ENCODE data around the gene RCAN3. TPM values are rescaled to one million over a fixed set of nuclear protein-coding genes. Genes with fewer than 3 reads are reported as not detected.
A peak's percentile ranks its signal among the peaks of the same experiment; 100 is the strongest.
"Not testable (repeated sequence)": the region's sequence is repeated elsewhere in the genome, so short reads cannot be mapped to it uniquely, and the experiment has no call there.

RCAN3 gene
- polyA plus RNA-seq, 3 donors, result 10.1 to 10.7 (median 10.2) TPM

- no peak for DNase-seq
Observed at GRCh38 chr1:24506691-24507381, 4.2 kb downstream of the RCAN3 start.

- DNase-seq, result no peak
Observed at GRCh38 chr1:24507405-24507804, 4.8 kb downstream of the RCAN3 start.

- no peak for DNase-seq
Observed at GRCh38 chr1:24508911-24509310, 6.3 kb downstream of the RCAN3 start.

- DNase-seq, result no peak
Observed at GRCh38 chr1:24513706-24514105, 11.1 kb downstream of the RCAN3 start.

GRCh38 chr1:24514946-24515345, 12.3 kb downstream of the RCAN3 start:
- no peak for DNase-seq

- DNase-seq, result not testable (repeated sequence)
Observed at GRCh38 chr1:24515671-24516209, 13.1 kb downstream of the RCAN3 start.

- no peak for DNase-seq
Observed at GRCh38 chr1:24516506-24516905, 13.9 kb downstream of the RCAN3 start.

GRCh38 chr1:24517898-24518297, 15.3 kb downstream of the RCAN3 start:
- DNase-seq, result no peak

- not testable (repeated sequence) for DNase-seq
Observed at GRCh38 chr1:24520282-24520681, 17.6 kb downstream of the RCAN3 start.

- DNase-seq, result no peak
Observed at GRCh38 chr1:24525606-24526005, 23.0 kb downstream of the RCAN3 start.

GRCh38 chr1:24526045-24526444, 23.4 kb downstream of the RCAN3 start:
- DNase-seq, result no peak

GRCh38 chr1:24526940-24527542, 24.4 kb downstream of the RCAN3 start:
- no peak for DNase-seq

- no peak for DNase-seq
Observed at GRCh38 chr1:24528744-24529143, 26.1 kb downstream of the RCAN3 start.

- not testable (repeated sequence) for DNase-seq
Observed at GRCh38 chr1:24529292-24529691, 26.7 kb downstream of the RCAN3 start.

GRCh38 chr1:24535021-24535424, 32.4 kb downstream of the RCAN3 start:
- no peak for DNase-seq

- no peak for DNase-seq
Observed at GRCh38 chr1:24535778-24536177, 33.1 kb downstream of the RCAN3 start.

GRCh38 chr1:24536391-24536840, 33.8 kb downstream of the RCAN3 start:
- peak; percentile 76 for DNase-seq

GRCh38 chr1:24540051-24540905, 37.6 kb downstream of the RCAN3 start:
- no peak for DNase-seq

GRCh38 chr1:24540906-24541710, 38.5 kb downstream of the RCAN3 start:
- DNase-seq, result no peak

GRCh38 chr1:24541711-24542346, 39.2 kb downstream of the RCAN3 start:
- DNase-seq, result no peak

- no peak for DNase-seq
Observed at GRCh38 chr1:24544239-24544638, 41.6 kb downstream of the RCAN3 start.
